HPDE6-E6E7 (cell line): ENCODE results near the gene TGDS.
"Not testable (repeated sequence)": the region's sequence is repeated elsewhere in the genome, so short reads cannot be mapped to it uniquely, and the experiment has no call there.

Experiments
- DNase-seq: peaks from one replicate; pipeline ENCODE4 v3.0.0; 2011; ENCODE audit warnings: missing footprints; ENCODE audit errors: extremely low spot score

Gene TGDS

GRCh38 chr13:94553766-94554165 lies 42.2 kb downstream of the TGDS start:
- no peak for DNase-seq

GRCh38 chr13:94552095-94552494 lies 43.9 kb downstream of the TGDS start:
- DNase-seq, result no peak

GRCh38 chr13:94550062-94550738 lies 45.8 kb downstream of the TGDS start:
- DNase-seq, result peak; percentile 52

- peak; percentile 83 for DNase-seq
Observed at GRCh38 chr13:94549232-94550061, 46.5 kb downstream of the TGDS start.

DNA sequence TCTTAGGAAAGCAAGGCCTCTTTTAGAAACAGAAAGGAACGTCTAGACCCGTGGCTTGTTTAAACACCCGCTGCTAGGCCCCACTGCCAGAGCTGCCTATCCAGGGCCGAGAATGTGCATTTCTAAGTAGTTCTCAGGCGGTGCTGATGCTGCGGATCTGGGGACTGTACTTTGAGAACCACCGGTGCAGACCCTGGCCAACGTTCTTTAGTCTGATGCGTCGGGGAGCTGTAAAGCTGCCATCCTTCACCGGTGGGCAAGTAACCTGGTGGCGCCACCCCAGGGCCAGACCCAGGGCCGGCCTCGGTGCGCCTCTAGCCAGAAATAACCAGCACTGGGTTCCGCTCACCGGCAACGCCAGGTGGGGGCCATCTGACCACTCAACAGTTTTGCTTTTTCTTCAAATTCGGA lies 47.1 kb downstream of the TGDS start:
- peak; percentile 26 for DNase-seq

DNA sequence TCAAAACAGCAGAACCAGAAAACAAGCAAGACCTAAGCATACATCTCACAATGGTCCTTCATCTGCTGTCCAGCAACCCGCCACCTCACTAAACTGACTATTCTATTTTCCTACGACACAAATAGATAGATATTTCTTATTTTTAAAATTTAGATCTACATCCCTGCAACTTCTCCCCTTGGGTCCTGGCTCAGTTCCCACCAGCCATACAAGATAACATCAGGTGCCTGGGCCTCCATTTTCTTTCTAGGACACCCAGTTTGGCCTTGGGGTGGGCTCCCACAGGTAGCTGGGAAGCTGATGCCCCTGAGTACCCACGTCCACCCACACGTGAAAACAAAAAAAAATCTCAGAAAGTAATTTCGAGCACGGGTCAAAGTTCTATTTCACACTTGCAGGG lies 47.6 kb downstream of the TGDS start:
- no peak for DNase-seq

DNA sequence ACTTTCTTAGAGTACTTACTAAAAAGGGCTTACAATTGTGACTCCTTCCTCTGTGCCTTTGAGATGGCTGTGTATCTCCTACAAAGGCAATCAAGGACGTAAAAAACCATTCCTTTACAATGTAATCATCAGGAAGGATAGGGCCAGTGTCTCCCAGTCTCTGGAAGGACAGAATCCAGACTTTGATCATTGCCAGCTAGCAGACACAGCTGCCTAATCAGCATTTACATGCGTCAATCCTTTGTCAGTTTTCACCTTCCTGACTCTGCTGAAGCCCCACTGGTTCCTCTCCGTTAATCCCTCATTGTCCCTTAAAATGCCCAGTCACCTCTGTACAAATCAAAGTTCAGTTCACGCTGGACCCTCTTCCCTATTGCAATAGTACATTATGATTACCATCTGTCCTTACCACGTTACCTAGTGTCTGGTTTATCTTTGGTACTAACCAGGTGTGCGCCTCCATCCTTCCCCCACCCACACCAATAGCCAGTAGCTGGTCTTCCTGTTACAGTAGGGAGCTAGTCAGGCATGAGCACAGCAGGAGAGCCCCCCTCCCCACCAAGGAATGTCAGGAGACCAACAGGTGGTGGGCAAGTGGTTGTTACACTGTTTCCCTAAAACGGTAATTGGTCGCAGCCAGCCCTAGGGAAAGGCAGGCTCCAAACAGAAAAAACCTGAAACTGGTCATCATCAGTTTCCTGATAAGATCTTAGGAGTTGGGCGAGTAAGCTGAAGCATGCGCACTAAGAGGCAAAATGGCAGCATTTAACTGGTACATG lies 49.7 kb downstream of the TGDS start:
- DNase-seq, result no peak

- DNase-seq, result no peak
Observed at GRCh38 chr13:94544922-94545321, 51.0 kb downstream of the TGDS start.

GRCh38 chr13:94542917-94543316 lies 53.0 kb downstream of the TGDS start:
- no peak for DNase-seq

GRCh38 chr13:94537740-94538630 lies 58.0 kb downstream of the TGDS start:
- DNase-seq, result no peak

DNA sequence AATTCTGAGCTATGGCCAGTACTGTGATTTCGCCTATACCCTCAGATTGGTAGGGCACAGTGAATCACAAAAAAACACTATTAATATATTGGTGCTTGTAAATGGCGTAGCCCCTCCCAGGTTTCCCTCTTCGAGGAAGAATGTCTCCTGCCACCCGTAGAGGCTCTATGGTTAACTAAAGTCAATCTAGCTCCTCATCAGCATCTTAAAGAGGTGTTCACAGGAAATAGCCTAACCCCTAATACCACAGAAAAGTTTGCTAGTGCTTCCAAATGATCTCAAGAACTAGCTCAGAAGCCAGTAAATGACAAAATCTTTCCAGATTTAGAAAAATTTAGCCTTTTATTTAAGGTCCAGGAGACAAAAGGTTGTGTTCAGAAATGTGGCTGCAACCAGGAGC lies 60.2 kb downstream of the TGDS start:
- DNase-seq, result no peak

GRCh38 chr13:94535231-94535630 lies 60.7 kb downstream of the TGDS start:
- no peak for DNase-seq

DNA sequence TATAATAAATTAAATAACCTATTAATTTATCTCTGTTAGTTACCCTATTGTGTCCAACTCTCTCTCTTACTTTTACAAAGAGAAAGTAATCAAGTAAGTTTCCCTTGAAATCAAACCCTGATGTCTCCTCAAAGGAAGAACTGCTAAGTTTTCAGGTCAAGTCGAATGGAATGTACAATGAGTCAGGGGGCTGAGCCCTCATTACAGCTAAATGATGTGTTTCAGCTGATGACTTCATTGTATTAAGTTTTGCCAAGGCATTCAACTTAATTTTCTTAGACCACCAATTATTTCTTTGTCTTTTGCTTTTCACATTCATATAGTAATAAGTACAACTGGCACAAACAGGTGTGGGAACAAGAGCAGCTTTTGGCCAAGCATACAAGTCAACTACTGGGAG lies 61.8 kb downstream of the TGDS start:
- no peak for DNase-seq

DNA sequence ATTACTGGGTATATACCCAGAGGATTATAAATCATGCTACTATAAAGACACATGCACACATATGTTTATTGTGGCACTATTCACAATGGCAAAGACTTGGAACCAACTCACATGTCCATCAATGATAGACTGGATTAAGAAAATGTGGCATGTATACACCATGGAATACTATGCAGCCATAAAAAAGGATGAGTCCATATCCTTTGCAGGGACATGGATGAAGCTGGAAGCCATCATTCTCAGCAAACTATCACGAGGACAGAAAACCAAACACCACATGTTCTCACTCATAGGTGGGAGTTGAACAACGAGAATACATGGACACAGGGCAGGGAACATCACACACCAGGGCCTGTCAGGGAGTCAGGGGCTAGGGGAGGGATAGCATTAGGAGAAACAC lies 63.7 kb downstream of the TGDS start:
- DNase-seq, result not testable (repeated sequence)

- not testable (repeated sequence) for DNase-seq
Observed at GRCh38 chr13:94526956-94527355, 69.0 kb downstream of the TGDS start.

- DNase-seq, result no peak
Observed at GRCh38 chr13:94525781-94526180, 70.2 kb downstream of the TGDS start.

DNA sequence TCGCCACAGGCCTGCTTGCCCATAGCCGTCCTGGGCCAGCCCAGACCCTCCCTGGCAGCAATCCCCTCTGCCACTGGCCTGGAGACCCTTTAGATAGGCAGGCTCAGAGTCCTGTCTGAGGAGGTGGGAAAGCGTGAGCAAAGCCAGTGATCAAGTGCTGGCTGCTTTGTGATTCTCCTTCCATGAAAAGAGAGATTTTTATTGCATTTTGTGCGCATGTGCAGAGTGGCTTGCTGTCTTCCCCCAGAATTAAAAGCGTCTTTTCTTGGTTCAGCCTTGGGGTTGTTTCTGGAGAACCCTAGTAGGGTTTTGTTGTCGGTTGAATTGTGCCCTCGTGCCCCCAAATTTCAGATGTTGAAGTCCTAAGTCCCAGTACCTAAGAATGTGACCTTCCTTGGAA lies 71.5 kb downstream of the TGDS start:
- DNase-seq, result no peak
